ENCODE data around the gene MUCL3. TPM values are rescaled to one million over a fixed set of nuclear protein-coding genes. Genes with fewer than 3 reads are reported as not detected.

The MUCL3 gene, protein sequence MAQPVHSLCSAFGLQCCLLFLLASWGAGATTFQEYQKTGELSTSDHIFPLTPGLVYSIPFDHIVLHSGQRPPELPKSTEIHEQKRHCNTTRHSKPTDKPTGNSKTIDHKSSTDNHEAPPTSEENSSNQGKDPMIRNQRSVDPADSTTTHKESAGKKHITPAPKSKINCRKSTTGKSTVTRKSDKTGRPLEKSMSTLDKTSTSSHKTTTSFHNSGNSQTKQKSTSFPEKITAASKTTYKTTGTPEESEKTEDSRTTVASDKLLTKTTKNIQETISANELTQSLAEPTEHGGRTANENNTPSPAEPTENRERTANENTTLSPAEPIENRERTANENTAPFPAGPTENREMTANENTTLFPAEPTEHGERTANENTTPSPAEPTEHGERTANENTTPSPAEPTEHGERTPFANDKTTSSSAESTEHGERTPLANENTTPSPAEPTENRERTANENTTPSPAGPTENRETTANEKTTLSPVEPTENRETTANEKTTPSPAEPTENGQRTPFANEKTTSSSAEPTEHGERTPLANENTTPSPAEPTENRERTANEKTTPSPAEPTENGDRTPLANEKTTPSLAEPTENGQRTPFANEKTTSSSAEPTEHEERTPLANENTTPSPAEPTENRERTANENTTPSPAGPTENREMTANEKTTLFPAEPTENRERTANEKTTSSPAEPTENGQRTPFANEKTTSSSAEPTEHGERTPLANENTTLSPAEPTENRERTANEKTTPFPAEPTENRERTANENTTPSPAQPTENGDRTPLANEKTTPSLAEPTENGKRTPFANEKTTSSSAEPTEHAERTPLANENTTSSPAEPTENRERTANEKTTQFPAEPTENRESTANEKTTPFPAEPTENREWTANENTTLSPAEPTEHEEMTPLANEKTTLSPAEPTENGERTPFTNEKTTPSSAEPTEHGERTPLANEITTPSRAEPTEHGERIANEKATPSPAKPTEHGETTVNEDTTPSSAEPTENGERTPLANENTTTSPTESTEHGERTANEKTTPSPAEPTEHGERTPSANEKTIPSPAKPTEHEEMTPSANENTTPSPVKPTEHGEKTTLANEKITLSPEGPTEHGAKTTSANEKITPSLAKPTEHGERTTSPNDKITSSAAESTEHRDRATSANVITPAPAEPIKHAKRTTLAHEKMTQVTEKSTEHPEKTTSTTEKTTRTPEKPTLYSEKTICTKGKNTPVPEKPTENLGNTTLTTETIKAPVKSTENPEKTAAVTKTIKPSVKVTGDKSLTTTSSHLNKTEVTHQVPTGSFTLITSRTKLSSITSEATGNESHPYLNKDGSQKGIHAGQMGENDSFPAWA (N-terminal part only)
- total RNA-seq, result not detected

DNA sequence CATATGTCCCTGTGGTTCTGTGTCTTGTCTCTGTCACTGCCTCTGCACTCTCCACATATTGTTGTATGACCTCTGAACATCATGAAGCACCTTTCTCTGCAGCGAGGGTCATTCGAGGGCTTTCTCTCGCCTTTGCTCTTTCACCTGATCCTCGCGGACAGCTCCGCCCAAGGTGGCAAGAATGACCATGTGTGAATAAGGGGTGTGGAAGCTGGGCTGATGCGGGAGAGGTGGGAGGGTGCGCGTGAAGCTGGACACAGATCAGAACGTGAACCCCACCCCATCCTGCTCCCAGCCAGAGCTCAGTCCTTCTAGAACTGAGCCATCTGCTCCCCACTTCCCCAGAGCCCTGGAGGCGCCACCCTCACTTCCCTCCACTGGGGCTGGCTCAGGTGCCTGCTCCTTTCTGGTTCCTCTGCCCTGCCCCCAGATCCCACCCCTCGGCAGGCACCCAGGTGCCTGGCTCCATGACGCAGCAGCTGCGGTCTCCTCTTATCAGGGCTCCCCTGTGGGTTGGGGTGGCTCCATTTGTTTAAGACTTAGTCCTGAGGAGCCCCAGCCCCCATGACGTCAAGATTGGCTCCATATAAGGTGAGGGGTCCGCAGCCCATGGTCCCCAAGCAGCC lies at the start of gene MUCL3:
Gene MUCL3 (plus strand): TSS at position 613 of the 626 bp plus-strand sequence. CDS start 27 bp downstream, outside the sequence.

DNA sequence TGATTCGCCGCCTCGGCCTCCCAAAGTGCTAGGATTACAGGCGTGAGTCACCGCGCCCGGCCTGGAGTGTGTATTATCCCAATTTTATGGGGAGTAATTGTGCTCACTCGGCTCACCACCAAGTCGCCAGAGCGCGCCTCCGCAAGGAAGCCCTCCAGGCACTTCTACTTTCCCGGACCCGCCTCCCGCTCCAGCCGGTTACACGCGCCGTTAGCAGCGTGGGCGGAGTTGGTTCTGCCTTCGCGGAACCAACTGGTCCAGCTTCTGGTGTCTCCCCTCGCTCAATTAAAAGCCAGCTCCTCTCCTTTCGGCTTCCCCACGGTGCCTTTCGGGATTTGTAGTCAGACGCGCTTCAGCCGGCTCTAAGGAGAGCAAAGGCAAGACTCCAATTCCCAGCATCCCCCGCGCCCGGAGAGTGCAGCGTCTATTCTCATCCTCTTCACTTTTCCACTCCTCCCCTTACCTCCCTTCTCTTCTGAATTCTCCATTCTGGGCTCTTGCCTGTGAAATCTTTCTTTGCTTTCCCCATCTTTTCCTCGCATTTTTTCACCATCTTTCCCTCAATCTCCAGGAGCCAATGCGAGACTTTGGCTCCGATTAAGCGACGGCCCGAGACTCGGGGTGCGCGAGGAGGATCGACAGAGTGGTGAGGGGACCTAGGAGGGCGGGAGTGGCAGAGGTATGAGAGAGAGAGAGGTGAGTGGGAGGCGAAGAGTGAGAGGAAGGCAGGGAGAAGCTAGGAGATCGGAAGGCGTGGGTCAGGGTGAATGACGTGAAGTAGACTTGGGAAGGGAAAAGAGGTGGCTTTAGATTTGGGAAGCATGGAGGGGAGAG lies 32.8 kb upstream of the MUCL3 start, which contains the start of gene GTF2H4:
Gene GTF2H4 (plus strand): TSS at position 450 of the 834 bp plus-strand sequence.

DNA sequence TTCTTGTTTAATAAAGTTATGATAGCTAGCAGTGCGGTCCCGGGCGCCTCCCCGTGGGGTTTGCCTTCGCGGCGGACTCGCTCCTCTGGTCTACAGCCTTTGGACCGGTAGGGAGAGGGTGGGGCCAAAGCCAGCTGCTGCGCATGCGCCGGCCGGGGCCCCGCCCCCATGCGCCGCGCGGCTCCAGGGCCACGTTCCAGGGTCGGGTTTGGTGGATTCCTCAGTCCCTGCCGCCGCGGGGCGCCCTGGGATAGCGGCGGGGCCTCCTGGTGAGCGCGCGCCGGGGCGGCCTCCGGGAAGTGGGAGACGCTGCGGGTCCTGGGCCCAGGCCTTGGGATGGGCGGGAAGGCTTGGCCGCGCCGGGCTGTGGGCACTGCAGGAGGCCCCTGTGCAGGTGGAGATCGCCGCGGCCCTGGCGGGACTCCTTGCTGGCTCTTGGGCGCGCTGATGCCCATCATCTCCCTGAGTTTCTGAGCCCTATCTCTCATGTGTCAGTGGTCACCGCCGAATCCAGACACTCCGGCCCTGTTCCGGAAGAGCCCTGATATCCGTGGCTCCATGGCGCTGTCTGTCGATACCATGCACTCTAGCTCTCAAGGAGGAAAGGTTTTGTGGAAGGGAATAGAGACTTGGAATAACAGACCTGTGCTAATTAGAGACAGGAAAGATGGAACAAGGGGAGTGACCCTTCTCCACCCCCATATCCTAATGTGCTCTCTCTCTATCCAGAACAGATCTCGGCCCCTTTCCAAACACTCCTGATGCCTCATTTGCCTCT lies 26.5 kb upstream of the MUCL3 start, which contains the start of gene VARS2:
Gene VARS2 (plus strand): TSS at position 163 of the 778 bp plus-strand sequence. CDS start 599 bp downstream, at position 762.

DNA sequence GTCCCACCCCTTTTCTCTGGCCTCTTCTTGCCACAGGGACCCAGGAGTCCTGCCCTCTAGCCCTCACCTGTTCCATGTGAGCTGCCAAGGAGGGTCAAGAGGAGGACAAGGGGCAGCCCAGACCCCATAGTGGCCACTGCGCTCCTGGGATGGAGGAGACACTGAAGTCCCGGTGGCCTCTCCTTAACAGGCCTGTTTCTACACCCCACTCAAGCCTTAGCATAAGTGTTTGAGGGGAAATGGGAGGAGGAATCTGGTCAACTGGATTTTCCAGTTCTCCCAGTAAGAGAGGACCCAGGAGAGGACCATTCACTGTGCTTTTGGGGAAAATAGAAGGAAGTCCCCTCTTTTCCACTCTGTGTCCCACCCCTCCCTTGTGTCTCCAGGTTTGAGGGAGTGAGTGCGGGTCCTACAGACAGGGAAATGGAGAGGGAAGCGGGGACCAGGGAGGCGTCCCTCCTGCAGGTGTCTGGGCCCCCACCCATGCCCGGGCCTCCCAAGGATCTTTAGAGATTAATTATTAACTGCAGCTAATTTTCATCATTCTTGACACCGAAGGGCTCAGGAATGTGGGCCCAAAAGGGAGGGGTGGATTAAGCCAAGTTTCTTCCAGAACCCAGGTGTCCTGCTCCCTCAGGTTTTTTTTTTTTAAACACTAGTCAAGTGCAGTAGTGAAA lies 8.7 kb upstream of the MUCL3 start, which contains the start of gene SFTA2:
Gene SFTA2 (minus strand): TSS at position 202 of the 677 bp plus-strand sequence. CDS start 74 bp downstream, at position 128.

DNA sequence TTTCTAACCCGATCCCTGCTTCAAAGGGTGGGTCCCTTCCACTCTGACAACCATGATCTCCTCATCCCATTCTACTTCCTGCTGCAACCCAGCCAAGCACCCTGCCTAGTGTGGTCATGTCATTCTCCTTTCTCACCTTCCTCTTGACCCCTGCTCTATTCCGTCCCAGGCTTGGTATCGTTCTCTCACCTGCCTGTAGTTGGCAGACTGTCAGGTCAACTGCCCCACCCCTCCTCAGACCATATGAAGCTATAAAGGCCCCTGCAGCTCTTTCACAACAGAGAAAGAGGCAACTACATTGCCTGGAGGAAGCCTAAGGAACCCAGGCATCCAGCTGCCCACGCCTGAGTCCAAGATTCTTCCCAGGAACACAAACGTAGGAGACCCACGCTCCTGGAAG lies 42.7 kb downstream of the MUCL3 start, which contains the start of gene MUC21:
Gene MUC21 (plus strand): TSS at position 280 of the 400 bp plus-strand sequence. CDS start 241 bp downstream, outside the sequence.

Other genes with a start within 250 kb of the MUCL3 start
- 4.3 TPM for gene NRM, start 250.0 kb upstream of the MUCL3 start, total RNA-seq
- gene MDC1, start 223.7 kb upstream of the MUCL3 start, total RNA-seq, result 26.2 TPM
- 432 TPM for gene TUBB, start 220.6 kb upstream of the MUCL3 start, total RNA-seq
- 68.1 TPM for gene FLOT1, start 198.3 kb upstream of the MUCL3 start, total RNA-seq
- 7.5 TPM for gene IER3, start 196.4 kb upstream of the MUCL3 start, total RNA-seq
- 148 TPM for gene DDR1, start 56.5 kb upstream of the MUCL3 start, total RNA-seq
- 20.6 TPM for gene GTF2H4, start 32.8 kb upstream of the MUCL3 start, total RNA-seq
- gene VARS2, start 26.7 kb upstream of the MUCL3 start, total RNA-seq, result 30.6 TPM
- not detected for gene SFTA2, start 8.8 kb upstream of the MUCL3 start, total RNA-seq
- 0.11 TPM for gene MUC21, start 42.7 kb downstream of the MUCL3 start, total RNA-seq
- gene MUC22, start 69.5 kb downstream of the MUCL3 start, total RNA-seq, result 0.11 TPM
- gene C6orf15, start 171.6 kb downstream of the MUCL3 start, total RNA-seq, result not detected
- 0.22 TPM for gene PSORS1C1, start 173.8 kb downstream of the MUCL3 start, total RNA-seq
- gene CDSN, start 179.5 kb downstream of the MUCL3 start, total RNA-seq, result not detected
- gene PSORS1C2, start 198.1 kb downstream of the MUCL3 start, total RNA-seq, result not detected
- gene CCHCR1, start 216.8 kb downstream of the MUCL3 start, total RNA-seq, result 15.3 TPM
- 10.0 TPM for gene TCF19, start 217.6 kb downstream of the MUCL3 start, total RNA-seq
- not detected for gene POU5F1, start 229.7 kb downstream of the MUCL3 start, total RNA-seq